BLaER1 treated with 17β-estradiol and CSF1 and Interleukin-3, amounts not matched to agents 10 nM and 100 nM (cell line): ENCODE results near the gene LYPD5.
A peak's percentile ranks its signal among the peaks of the same experiment; 100 is the strongest.

Source experiments
- H3K27ac ChIP-seq, 11 experiments: shearing (Covaris generic); formaldehyde crosslinking; 2 replicates each; pipeline ENCODE4 v1.8.1; 2022
- H3K27me3 ChIP-seq, 11 experiments: shearing (Covaris generic); formaldehyde crosslinking; 2 replicates each; pipeline ENCODE4 v1.8.1; 2022
- H3K36me3 ChIP-seq, 11 experiments: shearing (Covaris generic); formaldehyde crosslinking; 2 replicates each; pipeline ENCODE4 v1.8.1; 2022
- H3K4me1 ChIP-seq, 10 experiments: shearing (Covaris generic); formaldehyde crosslinking; 2 replicates each; pipeline ENCODE4 v1.8.1; 2022
- H3K4me2 ChIP-seq, 11 experiments: shearing (Covaris generic); formaldehyde crosslinking; 2 replicates each; pipeline ENCODE4 v1.8.1; 2022
- H3K4me3 ChIP-seq, 10 experiments: shearing (Covaris generic); formaldehyde crosslinking; 2 replicates each; pipeline ENCODE4 v1.8.1; 2022
- H3K9ac ChIP-seq, 11 experiments: shearing (Covaris generic); formaldehyde crosslinking; 2 replicates each; pipeline ENCODE4 v1.8.1; 2022
- H3K9me3 ChIP-seq, 11 experiments: shearing (Covaris generic); formaldehyde crosslinking; replicated peaks in 1 of 11; 2 replicates each; pipeline ENCODE4 v1.8.1; 2022
- H4K20me1 ChIP-seq, 11 experiments: shearing (Covaris generic); formaldehyde crosslinking; 2 replicates each; pipeline ENCODE4 v1.8.1; 2022
- Cebpa-rat ChIP-seq, 11 experiments: shearing (Covaris generic); IDR thresholded peaks; 2 replicates each; pipeline ENCODE4 v1.8.1; 2022

The LYPD5 gene

DNA sequence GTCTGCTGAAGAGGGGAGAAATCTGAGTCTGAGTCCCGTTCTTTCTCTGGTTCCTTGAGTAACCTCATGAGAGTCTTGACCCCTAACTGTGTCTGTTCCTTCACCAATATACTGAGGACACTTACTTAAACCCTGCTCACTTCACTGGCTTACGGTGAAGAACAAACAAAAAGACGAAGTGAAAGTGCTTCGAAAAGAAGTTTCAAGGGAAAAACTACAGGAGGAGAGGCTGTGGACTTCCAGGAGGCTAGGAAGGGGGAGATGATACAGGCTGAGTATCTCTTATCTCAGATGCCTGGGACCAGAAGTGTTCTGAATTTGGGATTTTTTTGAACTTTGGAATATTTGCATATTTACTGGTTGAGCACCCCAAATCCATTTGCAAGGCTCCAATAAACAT lies 53.6 kb downstream of the LYPD5 start:
- Histone ChIP-seq H4K20me1 (peaks cover 0 to 44% (median 5%) of the 10 kb centered on the region in 11 experiments; a peak in 5 of 22 replicates), H3K27ac (peak overlapping the region in 8 of 11 experiments; percentile 12 to 38 (median 29); a peak in 7 of 22 replicates), H3K4me2 (peak overlapping the region in 10 of 11 experiments; percentile 16 to 70 (median 48); a peak in 18 of 22 replicates), H3K9ac (peak overlapping the region in 8 of 11 experiments; percentile 10 to 58 (median 34); a peak in 8 of 22 replicates), H3K9me3 (no peaks in the 10 kb centered on the region), H3K36me3 (peaks cover 71 to 91% (median 86%) of the 10 kb centered on the region in 11 experiments), H3K4me1 (peaks cover 29 to 99% (median 59%) of the 10 kb centered on the region in 10 experiments), H3K4me3 (no peak overlapping the region), H3K27me3 (no peaks in the 10 kb centered on the region)
- no peak for TF ChIP-seq Cebpa-rat (IDR thresholded peaks at IDR 0.05)

- Histone ChIP-seq H4K20me1 (peaks cover 0 to 39% (median 5%) of the 10 kb centered on the region in 11 experiments; a peak in 5 of 22 replicates), H3K36me3 (peaks cover 75 to 96% (median 91%) of the 10 kb centered on the region in 11 experiments), H3K4me2 (peak overlapping the region; percentile 16 to 70 (median 48); a peak in 21 of 22 replicates), H3K9ac (peak overlapping the region in 9 of 11 experiments; percentile 10 to 58 (median 34); a peak in 11 of 22 replicates), H3K4me1 (peaks cover 24 to 99% (median 55%) of the 10 kb centered on the region in 10 experiments), H3K27ac (peak overlapping the region in 8 of 11 experiments; percentile 12 to 38 (median 29); a peak in 11 of 22 replicates), H3K9me3 (no peaks in the 10 kb centered on the region), H3K4me3 (no peak overlapping the region), H3K27me3 (no peaks in the 10 kb centered on the region)
- no peak for TF ChIP-seq Cebpa-rat (IDR thresholded peaks at IDR 0.05)
Measured at GRCh38 chr19:43748205-43748594, 54.0 kb downstream of the LYPD5 start.

GRCh38 chr19:43747557-43748204 lies 54.6 kb downstream of the LYPD5 start:
- no peak overlapping the region for H3K4me3 ChIP-seq
- peaks cover 0 to 35% (median 5%) of the 10 kb centered on the region in 11 experiments; a peak in 5 of 22 replicates for H4K20me1 ChIP-seq
- H3K4me2 ChIP-seq: peak overlapping the region; percentile 16 to 70 (median 48)
- no peaks in the 10 kb centered on the region for H3K9me3 ChIP-seq
- H3K4me1 ChIP-seq: peaks cover 19 to 97% (median 49%) of the 10 kb centered on the region in 10 experiments
- peak overlapping the region in 6 of 11 experiments; percentile 10 to 47 (median 32); a peak in 8 of 22 replicates for H3K9ac ChIP-seq
- no peak for TF ChIP-seq Cebpa-rat (IDR thresholded peaks at IDR 0.05)
- H3K27ac ChIP-seq: peak overlapping the region in 7 of 11 experiments; percentile 12 to 38 (median 32); a peak in 10 of 22 replicates
- H3K36me3 ChIP-seq: peaks cover 81 to 100% (median 96%) of the 10 kb centered on the region in 11 experiments
- H3K27me3 ChIP-seq: no peaks in the 10 kb centered on the region
